Astrocyte of the spinal cord (primary cell): ENCODE measurements around the gene WDR45.
"Not testable (repeated sequence)": the region's sequence is repeated elsewhere in the genome, so short reads cannot be mapped to it uniquely, and the experiment has no call there.

Source experiments
- DNase-seq: peaks from one replicate; pipeline ENCODE4 v3.0.0; 2011; ENCODE audit warnings: low read depth, low spot score
- H3K4me3 ChIP-seq: 2 replicates; pipeline ENCODE4 v1.5.1; 2011; ENCODE audit warnings: low read depth, mild to moderate bottlenecking, low read length, moderate library complexity
- in situ Hi-C: cut with HindIII; loops from 2 replicates; pipeline ENCODE4 v1.10.0; 2017; ENCODE audit warnings: low sequenced_read_pairs
- TF ChIP-seq, protein P1 (sequence below): IDR thresholded peaks from 2 replicates; pipeline ENCODE4 v1.5.1; 2012; ENCODE audit warnings: low read depth, mild to moderate bottlenecking, low read length, inconsistent platforms

Gene WDR45

DNA sequence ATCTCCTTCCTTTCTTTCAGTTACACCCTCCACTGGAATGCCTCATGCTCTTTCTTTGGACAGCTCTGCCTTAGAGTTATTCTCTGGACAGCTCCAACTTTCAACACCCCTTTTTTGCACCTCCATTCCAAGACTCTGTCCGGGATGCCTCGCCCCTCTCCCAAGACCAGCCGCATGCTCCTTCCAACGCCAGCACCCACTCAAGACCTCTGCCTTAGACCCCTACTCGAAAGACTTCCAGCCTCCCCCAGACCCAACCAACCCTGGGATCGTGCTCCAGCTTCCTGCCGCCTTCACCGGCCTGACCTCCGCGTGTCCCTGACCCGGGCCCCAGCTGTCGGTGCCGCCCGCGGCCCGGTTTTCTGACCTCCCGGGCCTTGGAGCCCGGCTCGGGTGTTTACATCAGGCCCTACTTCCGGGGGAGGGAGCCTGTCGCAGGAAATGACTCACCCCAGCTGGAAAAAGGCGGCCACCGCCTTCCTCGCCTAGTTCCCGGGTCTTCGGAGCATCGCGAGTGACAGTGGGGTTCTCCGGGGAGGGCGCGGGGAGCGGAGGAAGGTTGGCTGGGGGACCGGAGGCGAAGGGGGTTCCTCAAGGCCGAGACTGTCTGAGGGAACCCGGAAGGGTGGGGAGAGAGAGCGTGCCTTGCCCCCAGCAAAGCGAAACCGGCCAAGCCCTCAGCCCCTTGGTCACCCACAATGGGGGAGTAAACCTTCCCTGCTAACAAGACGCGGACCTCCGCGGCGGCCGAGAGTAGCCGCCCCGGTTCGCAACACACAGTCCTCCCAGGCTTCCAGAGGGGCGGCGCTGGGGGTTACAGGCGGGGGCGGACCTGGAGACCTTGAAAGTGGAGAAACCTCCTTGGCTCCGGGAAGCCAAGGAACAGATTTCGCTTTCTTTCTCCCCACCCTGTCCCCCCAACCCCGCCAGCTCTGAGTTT is at the start of gene WDR45:
Gene WDR45 (minus strand): TSS at position 399 of the 940 bp plus-strand sequence. CDS start 1,792 bp downstream, outside the sequence.
- DNase-seq: peak; percentile 68
- H3K4me3 ChIP-seq: peak within 1 kb of the TSS; percentile 66
- in situ Hi-C loops: no loop called here
- TF ChIP-seq, protein P1, sequence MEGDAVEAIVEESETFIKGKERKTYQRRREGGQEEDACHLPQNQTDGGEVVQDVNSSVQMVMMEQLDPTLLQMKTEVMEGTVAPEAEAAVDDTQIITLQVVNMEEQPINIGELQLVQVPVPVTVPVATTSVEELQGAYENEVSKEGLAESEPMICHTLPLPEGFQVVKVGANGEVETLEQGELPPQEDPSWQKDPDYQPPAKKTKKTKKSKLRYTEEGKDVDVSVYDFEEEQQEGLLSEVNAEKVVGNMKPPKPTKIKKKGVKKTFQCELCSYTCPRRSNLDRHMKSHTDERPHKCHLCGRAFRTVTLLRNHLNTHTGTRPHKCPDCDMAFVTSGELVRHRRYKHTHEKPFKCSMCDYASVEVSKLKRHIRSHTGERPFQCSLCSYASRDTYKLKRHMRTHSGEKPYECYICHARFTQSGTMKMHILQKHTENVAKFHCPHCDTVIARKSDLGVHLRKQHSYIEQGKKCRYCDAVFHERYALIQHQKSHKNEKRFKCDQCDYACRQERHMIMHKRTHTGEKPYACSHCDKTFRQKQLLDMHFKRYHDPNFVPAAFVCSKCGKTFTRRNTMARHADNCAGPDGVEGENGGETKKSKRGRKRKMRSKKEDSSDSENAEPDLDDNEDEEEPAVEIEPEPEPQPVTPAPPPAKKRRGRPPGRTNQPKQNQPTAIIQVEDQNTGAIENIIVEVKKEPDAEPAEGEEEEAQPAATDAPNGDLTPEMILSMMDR: no peak

DNA sequence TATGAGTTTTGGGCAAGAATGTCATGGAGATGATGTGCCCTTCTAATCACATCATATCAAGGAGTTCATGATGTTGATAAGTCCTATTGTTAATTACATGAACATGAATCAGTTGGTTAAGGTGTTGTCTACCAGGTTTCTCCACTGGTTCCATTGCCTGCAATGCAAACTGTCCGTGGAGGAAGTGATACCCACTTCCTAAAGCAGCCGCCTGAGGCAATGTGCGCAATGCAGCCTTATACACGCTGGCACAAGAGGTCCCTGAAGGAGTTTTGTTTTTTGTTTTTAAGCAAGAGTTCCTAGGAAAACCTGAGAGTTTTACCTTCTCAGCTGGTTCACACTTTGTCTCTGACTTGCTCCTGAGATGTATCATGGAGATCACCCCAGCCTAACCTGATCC is 49.7 kb upstream of the WDR45 start:
- TF ChIP-seq, protein P1: no peak
- DNase-seq: no peak
- no peak overlapping the region for H3K4me3 ChIP-seq
- in situ Hi-C loops: no loop called here

DNA sequence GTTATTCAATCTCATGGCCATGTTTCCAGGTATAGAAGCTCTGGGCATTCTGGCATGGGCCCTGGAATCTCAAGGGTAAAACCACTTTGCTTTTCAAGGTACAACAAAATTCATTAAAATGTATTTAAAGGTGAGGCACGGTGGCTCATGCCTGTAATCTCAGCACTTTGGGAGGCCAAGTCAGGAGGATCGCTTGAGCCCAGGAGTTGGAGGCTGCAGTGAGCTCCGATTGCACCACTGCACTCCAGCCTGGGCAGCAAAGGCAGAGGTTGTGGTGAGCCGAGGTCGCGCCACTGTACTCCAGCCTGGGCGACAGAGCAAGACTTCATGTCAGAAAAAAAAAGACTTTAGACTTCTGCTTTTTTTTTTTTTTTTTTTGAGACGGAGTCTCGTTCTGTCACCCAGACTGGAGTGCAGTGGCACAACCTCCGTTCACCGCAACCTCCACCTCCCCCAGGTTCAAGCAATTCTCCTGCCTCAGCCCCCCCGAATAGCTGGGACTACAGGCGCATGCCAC is 48.1 kb upstream of the WDR45 start:
- H3K4me3 ChIP-seq, DNase-seq, in situ Hi-C loops: not testable (repeated sequence)

DNA sequence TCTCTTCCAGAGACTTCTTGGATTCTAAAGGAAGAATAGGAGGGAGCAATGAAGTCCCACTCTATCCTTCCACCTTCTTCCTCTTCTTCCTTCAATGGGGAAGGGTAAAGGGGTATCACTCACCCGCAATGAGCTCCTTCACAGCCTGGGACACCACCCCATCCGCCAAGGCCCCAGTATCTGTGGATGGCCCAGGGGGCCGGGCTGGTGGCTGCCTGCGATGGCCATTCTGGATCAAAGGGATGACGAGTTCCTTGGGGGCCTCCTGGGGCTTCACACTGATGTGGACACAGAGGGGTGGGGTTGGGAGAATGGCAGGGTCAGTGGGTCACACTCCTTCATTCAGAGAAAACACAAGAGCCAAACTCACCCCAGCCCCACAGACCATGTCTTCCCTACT is 42.8 kb upstream of the WDR45 start:
- TF ChIP-seq, protein P1: no peak
- peak overlapping the region; percentile 80 for H3K4me3 ChIP-seq
- no peak for DNase-seq
- in situ Hi-C loops: no loop called here

DNA sequence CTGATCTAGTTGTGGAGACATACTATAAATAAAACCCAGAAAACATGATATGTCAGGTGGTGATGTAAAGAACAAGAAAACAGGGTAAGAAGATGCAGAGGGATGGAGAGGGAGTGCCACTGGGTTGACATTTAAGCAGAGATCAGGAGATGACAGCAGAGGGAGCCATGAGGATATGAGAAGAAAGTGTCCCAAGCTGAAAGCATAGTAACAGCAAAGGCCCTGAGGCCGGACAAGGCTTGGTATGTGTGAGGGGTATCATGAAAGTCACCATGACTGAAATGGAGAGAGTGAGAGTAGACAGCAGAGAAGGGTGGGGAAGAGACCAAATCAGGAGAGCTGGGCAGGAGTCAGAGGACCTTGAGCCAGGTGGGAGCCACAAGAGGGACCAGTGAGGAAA is 40.4 kb upstream of the WDR45 start:
- no peak overlapping the region for H3K4me3 ChIP-seq
- no peak for DNase-seq
- TF ChIP-seq, protein P1: no peak
- in situ Hi-C loops: no loop called here

DNA sequence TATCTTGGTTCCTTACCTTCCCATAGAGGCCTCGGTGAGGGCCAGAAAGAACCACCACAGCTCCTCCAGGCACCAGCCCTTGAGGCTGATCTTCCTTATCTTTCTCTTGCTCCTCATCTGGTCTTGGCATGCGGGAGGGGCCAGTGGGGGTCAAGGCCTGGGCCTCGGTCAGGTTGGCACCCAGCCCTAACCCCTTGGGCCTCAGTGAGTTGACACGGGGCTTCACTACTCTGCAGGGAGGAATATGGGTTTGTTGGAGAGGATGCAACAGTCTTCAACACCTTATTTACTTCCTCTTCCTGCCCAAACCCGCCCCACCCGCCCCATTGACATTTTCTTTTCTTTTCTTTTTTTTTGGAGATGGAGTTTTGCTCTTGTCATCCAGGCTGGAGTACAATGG is 37.9 kb upstream of the WDR45 start:
- in situ Hi-C loops: no loop called here
- TF ChIP-seq, protein P1: no peak
- H3K4me3 ChIP-seq: no peak overlapping the region
- no peak for DNase-seq

DNA sequence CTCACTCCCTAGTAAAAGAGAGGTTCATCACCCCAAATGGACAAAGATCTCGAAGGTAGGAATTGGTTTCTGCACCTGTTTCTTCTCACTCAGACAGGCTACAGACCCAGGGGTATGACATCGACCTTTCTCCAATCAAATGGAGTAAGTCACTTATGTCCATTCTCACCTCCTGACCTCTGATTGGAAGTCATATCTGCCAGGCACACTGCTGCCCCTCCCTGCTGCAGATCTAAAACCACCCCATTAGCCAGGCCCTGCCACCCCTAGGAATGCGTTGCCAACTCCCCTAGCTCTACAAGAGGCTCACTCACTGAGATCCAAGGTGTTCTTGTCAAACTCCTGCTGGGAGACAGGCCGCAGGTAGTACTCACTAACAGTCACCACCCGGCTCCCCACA is 37.0 kb upstream of the WDR45 start:
- in situ Hi-C loops: no loop called here
- TF ChIP-seq, protein P1: no peak
- DNase-seq: no peak
- H3K4me3 ChIP-seq: no peak overlapping the region
